Spinal cord (tissue), 10 donors: ENCODE measurements around the gene KHDC3L. TPM values are rescaled to one million over a fixed set of nuclear protein-coding genes. Genes with fewer than 3 reads are reported as not detected.
"Not testable (repeated sequence)": the region's sequence is repeated elsewhere in the genome, so short reads cannot be mapped to it uniquely, and the experiment has no call there.

Experiments used
- DNase-seq, 6 donors: peaks; one replicate each; pipeline versions ENCODE4 v3.0.0 to v3.0.0-alpha.2; 2013 to 2015; ENCODE audit warnings: low spot score in 6 of 6, low read depth in 4 of 6
- H3K27ac ChIP-seq: one replicate; pipeline ENCODE4 v1.5.1; 2013; ENCODE audit warnings: low read depth, low read length, control low read depth
- H3K27me3 ChIP-seq: one replicate; pipeline ENCODE4 v1.6.1; 2013; ENCODE audit warnings: low read length; ENCODE audit not compliant: control insufficient read depth, insufficient read depth
- H3K36me3 ChIP-seq: one replicate; pipeline ENCODE4 v1.6.1; 2013; ENCODE audit warnings: low read length; ENCODE audit not compliant: control insufficient read depth, insufficient read depth
- H3K4me1 ChIP-seq: one replicate; pipeline ENCODE4 v1.6.1; 2013; ENCODE audit warnings: low read length; ENCODE audit not compliant: control insufficient read depth, insufficient read depth
- H3K4me3 ChIP-seq: one replicate; pipeline ENCODE4 v1.5.1; 2013; ENCODE audit warnings: low read depth, low read length, control low read depth
- H3K9me3 ChIP-seq: one replicate; pipeline ENCODE4 v1.6.1; 2013; ENCODE audit warnings: low read length; ENCODE audit not compliant: control insufficient read depth, insufficient read depth
- WGBS: methylation state at CpG from one replicate; pipeline ENCODE4 v1.1.5; 2013; ENCODE audit warnings: missing lambda C conversion rate; ENCODE audit not compliant: insufficient coverage; 5-methylcytosine and 5-hydroxymethylcytosine counted together
- polyA plus RNA-seq, 2 donors: library from polyadenylated mRNA; unstranded; fragments of 120-200 nt; gene quantifications; one replicate each; pipeline ENCODE4 v1.2.1, GENCODE V29; 2013; ENCODE audit not compliant: insufficient read length in 2 of 2
- total RNA-seq, 2 donors: library from RNA; depleted of rRNA in 1 of 2; stranded (reverse); fragments of 120-200 nt in 1 of 2; fragments of >200 nt in 1 of 2; gene quantifications; one replicate each; pipeline versions ENCODE4 v1.2.3 to v1.2.4, GENCODE V29; 2013 to 2014
- donor health status: healthy.

Gene KHDC3L
- total and polyA plus RNA-seq, 4 donors, result 0.17 to 0.59 (median 0.53) TPM; not detected in 1

DNA sequence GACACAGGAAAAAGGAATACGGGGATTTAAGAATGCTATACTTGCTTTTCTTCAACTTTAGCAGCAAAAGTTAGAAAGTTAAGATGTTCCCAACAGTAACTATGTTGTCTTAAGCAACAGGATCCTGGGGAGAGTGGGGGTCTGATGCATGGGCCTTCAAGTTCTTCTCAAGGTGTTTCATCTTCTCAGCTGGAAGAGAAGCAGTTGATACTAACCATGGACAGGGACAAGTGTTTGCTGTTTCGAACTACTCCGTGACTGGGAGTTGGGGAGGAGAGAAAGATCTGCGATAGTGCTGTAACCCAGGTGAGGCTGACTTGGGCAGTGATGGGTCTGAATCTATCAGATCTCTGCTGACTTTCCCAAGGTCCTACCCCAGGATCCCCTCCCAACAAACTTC is 6.2 kb downstream of the KHDC3L start:
- WGBS, result no CpG with 5 or more reads among the region's 4 CpGs
- Histone ChIP-seq H3K9me3 (peaks cover 3% of the 10 kb centered on the region), H3K36me3 (no peaks in the 10 kb centered on the region), H3K4me1 (no peaks in the 10 kb centered on the region), H3K27me3 (no peaks in the 10 kb centered on the region), H3K27ac (no peak overlapping the region), H3K4me3 (no peak overlapping the region)
- no peak for DNase-seq

- H3K4me3 ChIP-seq, result no peak overlapping the region
- peaks cover 3% of the 10 kb centered on the region for H3K9me3 ChIP-seq
- H3K27ac ChIP-seq, result no peak overlapping the region
- no peaks in the 10 kb centered on the region for H3K36me3 ChIP-seq
- DNase-seq, result no peak
- WGBS, result 95% methylated on average over 14 of the region's 14 CpGs
- H3K27me3 ChIP-seq, result no peaks in the 10 kb centered on the region
- no peaks in the 10 kb centered on the region for H3K4me1 ChIP-seq
These were observed 6.7 kb downstream of the KHDC3L start for GRCh38 chr6:73369157-73369556.

GRCh38 chr6:73369563-73369962 is 7.1 kb downstream of the KHDC3L start, which contains the start of gene OOEP:
OOEP (minus strand) TSS chr6:73369897; CDS start chr6:73369792, 105 bp downstream.
- DNase-seq, result no peak
- H3K36me3 ChIP-seq, result no peaks in the 10 kb centered on the region
- no peaks in the 10 kb centered on the region for H3K27me3 ChIP-seq
- H3K27ac ChIP-seq, result no peak within 1 kb of the TSS
- H3K9me3 ChIP-seq, result peaks cover 3% of the 10 kb centered on the region
- 97% methylated on average over 36 of the region's 36 CpGs for WGBS
- no peak within 1 kb of the TSS for H3K4me3 ChIP-seq
- H3K4me1 ChIP-seq, result no peaks in the 10 kb centered on the region

GRCh38 chr6:73371984-73372383 is 9.5 kb downstream of the KHDC3L start:
- no peaks in the 10 kb centered on the region for H3K27me3 ChIP-seq
- no peak overlapping the region for H3K27ac ChIP-seq
- no peaks in the 10 kb centered on the region for H3K36me3 ChIP-seq
- DNase-seq, result no peak
- no peaks in the 10 kb centered on the region for H3K4me1 ChIP-seq
- no peak overlapping the region for H3K4me3 ChIP-seq
- peaks cover 3% of the 10 kb centered on the region for H3K9me3 ChIP-seq
- 100% methylated on average over 2 of the region's 4 CpGs for WGBS

DNA sequence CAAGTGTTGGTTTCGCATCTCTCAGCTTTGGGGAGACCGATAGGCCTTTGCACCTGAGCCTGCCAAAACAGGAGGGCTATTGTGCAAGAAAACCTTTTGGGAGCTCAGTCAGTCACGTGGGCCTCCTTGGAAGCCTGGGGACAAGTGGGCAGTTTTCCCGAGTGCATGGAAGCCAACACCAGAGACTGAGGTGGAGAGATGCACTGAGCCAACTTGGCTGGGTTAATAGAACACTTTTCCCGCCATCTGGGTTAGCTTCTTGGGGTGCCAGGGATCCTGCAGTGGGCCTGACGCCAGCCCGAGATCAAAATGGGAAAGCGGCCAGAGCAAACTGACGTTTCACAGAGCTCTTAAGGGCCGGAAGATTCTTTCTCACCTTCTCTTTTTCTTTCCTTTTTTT is 10.1 kb downstream of the KHDC3L start:
- Histone ChIP-seq H3K4me3 (no peak overlapping the region), H3K4me1 (no peaks in the 10 kb centered on the region), H3K27me3 (no peaks in the 10 kb centered on the region), H3K27ac (no peak overlapping the region), H3K9me3 (peaks cover 3% of the 10 kb centered on the region), H3K36me3 (no peaks in the 10 kb centered on the region)
- 74% methylated on average over 4 of the region's 10 CpGs for WGBS
- peak in 1 of 6 donors; percentile 86 for DNase-seq

- no peak for DNase-seq
- 50% methylated on average over 1 of the region's 1 CpG for WGBS
- H3K36me3 ChIP-seq, result no peaks in the 10 kb centered on the region
These were observed 12.8 kb downstream of the KHDC3L start for GRCh38 chr6:73375216-73375615.

GRCh38 chr6:73377225-73377624 is 14.8 kb downstream of the KHDC3L start:
- Histone ChIP-seq H3K4me1 (no peaks in the 10 kb centered on the region), H3K36me3 (no peaks in the 10 kb centered on the region), H3K27me3 (no peaks in the 10 kb centered on the region), H3K27ac (no peak overlapping the region), H3K4me3 (no peak overlapping the region), H3K9me3 (no peaks in the 10 kb centered on the region)
- DNase-seq, result no peak
- no CpG with 5 or more reads among the region's 3 CpGs for WGBS

More at GRCh38 chr6:73375216-73375615, 12.8 kb downstream of the KHDC3L start:
- H3K27ac ChIP-seq, result no peak overlapping the region
- no peak overlapping the region for H3K4me3 ChIP-seq
- no peaks in the 10 kb centered on the region for H3K4me1 ChIP-seq
- peaks cover 3% of the 10 kb centered on the region for H3K9me3 ChIP-seq
- no peaks in the 10 kb centered on the region for H3K27me3 ChIP-seq

DNA sequence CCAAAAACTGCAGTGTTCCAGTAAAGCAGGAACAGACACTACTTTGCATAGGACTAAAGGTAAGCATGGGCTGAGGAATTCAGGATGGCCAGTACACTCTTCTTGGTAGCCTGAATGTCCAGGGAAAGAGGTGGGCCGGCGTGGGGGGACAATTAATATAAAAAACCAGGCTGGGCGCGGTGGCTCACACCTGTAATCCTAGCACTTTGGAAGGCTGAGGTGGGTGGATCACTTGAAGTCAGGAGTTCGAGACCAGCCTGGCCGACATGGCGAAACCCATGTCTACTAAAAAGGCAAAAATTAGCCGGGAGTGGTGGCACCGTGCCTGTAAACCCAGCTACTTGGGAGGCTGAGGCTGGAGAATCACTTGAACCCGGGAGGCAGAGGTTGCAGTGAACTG is 19.1 kb downstream of the KHDC3L start:
- not testable (repeated sequence) for DNase-seq, H3K36me3 ChIP-seq, H3K27me3 ChIP-seq, H3K9me3 ChIP-seq, H3K27ac ChIP-seq, H3K4me3 ChIP-seq, H3K4me1 ChIP-seq
- WGBS, result 91% methylated on average over 9 of the region's 10 CpGs

GRCh38 chr6:73382462-73383113 is 20.1 kb downstream of the KHDC3L start:
- no peaks in the 10 kb centered on the region for H3K9me3 ChIP-seq
- H3K27ac ChIP-seq, result no peak overlapping the region
- H3K4me1 ChIP-seq, result no peaks in the 10 kb centered on the region
- 100% methylated on average over 2 of the region's 6 CpGs for WGBS
- DNase-seq, result no peak
- no peaks in the 10 kb centered on the region for H3K27me3 ChIP-seq
- no peaks in the 10 kb centered on the region for H3K36me3 ChIP-seq
- H3K4me3 ChIP-seq, result no peak overlapping the region

DNA sequence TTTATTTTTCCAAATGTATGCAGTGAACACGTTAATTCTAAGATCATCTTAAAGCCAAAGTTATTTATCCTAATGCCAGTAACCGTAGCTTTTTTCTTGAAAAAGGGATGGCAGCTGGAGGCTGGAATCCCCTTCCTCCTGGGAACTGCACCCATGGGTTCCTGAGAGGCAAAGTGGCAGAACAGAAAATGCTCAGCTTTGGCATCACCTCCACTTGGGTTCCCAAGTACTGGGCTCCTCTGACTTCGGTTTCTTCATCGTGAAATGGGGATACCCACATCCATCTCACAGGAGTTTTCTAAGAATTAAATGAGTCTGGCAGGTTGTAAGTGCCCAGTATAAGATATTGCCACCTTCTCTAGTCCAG is 26.0 kb downstream of the KHDC3L start:
- Histone ChIP-seq H3K4me3 (peak overlapping the region; percentile 56), H3K36me3 (no peaks in the 10 kb centered on the region), H3K9me3 (no peaks in the 10 kb centered on the region), H3K27me3 (peaks cover 3% of the 10 kb centered on the region), H3K4me1 (peaks cover 9% of the 10 kb centered on the region), H3K27ac (no peak overlapping the region)
- DNase-seq, result no peak
- 67% methylated on average over 1 of the region's 4 CpGs for WGBS
